Nucleus accumbens (tissue), 56 donors: Measurements from ENCODE around the gene PRKAR1B.

ENCODE experiments used
- DNase-seq, 56 donors: peaks; one replicate each; lab custom pipeline; 2025; lab: John Stamatoyannopoulos, UW

The PRKAR1B gene

DNA sequence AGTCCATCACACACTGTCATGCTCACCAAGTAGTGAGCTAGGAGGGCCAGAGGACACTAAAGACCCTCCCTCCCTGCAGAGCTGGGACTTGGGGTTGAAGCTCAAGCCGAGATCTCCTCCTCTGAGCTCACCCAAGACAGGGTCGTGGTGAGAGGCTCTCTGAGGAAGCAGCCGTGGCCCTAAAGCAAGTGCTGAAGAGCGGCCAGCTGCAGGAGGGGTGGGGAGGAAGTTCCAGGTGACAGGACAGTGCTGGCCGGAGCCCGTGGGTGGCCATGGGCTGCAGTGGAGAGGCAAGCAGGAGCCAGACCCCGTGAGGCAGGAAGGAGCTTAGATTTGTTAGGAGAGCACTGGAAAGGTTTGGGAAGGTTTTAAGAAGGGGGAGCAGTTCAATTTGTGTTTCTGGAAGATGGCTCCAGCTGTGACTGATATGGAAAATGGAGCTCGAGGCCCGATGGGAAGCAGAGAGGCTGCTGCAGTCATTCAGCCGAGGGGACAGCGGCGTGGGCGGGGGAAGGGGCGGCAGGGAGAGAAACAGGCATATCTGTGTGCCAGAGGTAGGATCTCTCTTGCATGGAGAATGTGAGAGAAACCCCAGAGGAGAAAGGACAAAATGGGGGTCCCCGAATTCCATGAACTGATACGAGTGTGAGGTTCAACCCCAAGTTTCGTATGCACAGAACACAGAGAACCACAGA, 27.5 kb downstream of the PRKAR1B start:
- DNase-seq, result no peak

DNA sequence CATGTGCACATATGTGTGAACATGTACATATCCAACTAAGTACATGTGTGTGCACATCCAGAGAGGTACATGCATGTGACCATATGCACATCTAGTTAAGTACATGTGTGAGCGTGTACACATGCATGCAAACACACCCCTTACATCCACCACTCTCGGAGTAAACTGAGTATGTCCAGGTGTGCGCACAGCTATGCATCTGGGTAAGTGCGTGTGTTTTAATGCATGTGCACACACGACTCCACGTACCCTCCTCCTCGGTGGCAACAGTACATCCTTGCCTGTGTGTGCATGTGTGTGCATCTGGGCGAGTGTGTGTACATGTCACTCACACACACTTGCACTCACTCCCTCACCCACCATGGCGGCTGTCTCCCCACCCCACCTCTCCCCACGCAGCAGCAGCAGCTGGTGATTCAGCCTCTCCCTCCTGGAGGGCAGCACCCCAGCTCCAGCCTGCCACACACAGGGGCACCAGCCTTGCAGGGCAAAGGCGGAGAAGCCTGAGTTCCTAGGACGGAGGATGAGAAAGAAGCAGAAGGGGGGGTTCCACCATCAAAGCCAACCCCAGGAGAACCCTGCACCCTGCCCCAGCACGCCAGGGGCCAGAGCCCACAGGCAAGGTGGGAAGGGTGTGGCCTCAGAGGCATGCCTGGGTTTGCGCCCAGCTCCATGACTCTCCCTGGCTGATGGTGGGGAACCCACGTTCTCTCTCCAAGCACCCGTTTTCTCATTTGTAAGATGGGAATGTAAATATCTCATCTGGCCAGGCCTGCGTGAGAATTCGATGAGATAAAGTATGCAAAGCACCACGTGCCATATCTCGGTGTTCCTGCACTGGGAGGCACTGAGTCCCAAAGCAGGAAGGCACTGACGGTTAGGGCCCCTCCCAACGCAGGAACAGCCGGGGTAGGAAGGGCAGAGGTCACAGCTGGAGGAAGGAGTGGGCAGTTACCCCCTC, 28.3 kb downstream of the PRKAR1B start:
- DNase-seq, result peak in 7 of 56 donors; percentile 5 to 27 (median 18)

DNA sequence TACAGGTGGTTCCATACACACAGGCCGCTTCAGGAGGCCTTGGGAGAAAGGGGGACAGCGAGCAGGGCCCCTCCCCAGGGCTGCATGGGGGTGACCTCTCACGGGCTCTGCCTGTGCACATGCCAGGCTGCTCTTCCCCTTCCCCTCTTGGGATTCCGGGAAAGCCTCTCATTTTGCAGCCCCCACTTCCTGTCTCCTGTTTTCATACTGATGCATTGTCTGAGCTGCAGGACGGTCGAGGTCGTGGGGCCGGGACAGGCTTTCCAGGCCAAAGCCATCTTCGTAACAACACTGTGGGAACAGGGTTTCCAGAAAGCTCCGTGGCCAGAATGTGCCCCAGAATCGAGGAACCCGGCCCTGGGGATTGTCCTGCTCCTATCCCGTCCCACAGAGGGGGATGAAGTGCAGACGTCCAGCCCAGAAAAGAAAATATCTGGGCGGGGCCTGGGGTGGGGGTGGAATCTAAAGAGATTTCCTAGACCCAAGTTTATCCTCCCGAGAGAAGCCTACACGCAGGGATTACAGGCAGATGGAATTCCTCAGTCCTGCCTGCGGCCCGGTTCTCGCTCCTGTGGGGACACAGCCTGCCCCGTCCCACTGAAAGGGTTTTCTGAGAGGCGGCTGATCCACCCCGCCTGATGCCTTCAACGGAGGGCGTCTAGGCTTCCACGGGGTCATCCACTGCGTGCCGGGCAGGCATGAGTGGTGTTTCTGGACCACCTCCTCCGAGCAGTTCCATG, 30.1 kb downstream of the PRKAR1B start:
- no peak for DNase-seq

DNA sequence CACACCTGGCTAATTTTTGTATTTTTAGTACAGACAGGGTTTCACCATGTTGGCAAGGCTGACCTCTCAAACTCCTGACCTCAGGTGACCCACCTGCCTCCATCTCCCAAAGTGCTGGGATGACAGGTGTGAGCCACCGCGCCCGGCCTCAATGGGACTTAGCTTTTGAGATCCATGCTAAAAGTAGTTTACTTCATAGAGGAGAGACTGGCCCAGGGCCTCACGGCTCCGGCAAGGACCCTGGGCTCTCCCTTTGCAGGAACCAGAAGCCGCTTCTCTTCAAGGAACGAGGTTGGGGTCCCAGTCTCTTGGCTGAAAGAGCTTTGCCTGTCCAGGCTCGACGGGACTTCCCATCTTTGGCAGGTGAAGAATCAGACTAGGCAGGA, 30.7 kb downstream of the PRKAR1B start:
- no peak for DNase-seq

DNA sequence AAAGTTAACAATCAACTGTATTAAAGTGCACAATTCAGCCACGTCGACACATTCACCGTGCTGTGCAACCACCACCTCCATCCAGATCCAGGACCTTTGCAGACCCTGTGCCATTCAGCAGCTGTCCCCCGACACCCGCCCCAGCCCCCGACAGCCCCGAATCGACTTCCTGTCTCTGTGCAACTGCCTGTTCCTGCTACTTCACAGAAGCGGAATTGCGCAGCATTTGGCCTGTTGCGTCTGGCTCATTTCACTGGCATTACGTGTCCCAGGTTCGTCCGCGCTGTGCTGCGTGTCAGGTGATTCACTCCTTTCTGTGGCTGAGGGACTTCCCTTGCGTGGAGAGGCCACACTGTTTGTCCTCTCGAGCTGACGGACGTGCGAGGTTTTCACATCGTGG, 33.8 kb downstream of the PRKAR1B start:
- no peak for DNase-seq

DNA sequence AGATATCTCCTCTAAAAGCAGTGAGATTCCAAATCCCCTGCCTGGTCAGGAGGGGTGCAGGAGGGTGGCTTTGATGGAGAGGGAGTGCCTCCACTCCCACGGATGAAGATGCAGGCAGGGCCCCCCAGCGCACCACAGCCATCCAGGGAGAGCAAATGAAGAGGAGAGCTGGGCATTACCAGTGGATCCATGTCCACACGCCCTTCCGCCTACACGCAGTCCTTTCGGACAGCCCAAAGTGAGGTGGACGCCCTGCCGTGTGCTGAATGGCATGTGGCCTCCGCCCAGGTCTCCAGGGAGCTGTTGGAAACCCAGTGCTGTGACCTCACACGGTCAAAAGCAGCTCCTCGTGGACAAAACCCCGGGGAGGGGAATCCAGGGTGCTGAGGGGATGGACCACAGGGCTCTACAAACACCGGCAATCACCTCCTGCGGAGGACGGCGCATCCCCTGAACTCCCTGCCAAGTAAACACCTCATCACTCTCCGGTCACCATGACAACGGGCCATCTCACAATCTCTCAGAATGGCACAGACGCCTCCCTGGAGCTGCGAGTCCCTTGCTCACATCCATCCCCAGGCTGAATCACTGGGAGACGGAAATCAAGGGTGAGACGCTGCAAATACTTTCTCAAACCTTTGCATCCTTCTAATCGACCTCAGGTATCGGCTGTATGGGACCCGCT, 35.6 kb downstream of the PRKAR1B start:
- peak in 29 of 56 donors; percentile 7 to 81 (median 35) for DNase-seq

DNA sequence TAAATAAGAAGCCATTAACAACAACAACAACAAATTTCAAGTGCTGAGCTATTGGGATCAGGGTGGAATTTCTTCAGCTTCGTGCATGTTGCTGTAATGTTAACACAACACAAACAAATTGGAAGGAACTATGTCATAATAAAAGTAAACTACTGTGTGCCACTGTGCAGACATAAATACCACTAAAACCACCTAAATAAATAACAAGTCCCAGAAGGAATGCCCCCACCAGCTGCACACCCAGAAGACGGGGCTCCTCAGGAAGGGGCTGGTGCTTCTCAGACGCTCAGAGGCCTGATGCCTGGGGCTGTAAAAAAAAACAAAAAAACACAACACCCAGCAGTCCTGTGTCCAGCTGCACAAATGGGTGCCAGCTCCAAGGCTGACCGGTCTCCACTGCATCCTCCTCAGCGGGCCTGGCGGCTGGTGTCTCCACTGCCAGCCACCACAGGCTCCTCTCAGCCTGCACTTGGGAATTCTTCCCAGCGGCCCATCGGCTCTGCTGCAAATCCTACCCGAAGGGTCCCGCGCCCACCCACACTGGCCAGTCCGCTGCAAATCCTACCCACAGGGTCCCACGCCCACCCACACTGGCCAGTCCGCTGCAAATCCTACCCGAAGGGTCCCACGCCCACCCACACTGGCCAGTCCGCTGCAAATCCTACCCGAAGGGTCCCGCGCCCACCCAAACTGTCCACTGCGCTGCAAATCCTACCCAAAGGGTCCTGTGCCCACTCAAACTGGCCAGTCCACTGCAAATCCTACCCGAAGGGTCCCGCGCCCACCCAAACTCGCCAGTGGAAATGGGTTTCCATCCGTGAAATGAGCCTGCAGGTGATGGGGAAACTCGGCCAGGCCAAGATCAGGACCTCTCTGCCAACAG, 36.4 kb downstream of the PRKAR1B start:
- DNase-seq, result no peak

DNA sequence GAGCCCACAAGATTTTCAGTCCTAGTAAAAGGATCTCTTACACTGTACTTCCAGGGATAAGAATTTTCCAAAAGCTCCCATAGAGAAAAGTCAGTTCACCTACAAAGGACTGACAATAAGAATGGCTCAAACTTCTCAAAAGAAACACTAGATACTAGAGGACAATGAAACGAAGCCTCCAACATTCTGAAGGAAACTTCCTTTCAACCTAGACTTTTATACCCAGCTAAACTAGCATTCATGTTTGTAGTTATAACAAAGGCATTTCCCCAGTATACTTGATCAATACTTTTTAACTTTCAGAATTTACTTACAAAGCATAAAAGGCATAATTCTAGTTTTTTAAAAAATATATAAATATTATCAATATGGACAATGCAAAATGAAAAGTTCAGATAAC, 41.5 kb downstream of the PRKAR1B start:
- no peak for DNase-seq

DNA sequence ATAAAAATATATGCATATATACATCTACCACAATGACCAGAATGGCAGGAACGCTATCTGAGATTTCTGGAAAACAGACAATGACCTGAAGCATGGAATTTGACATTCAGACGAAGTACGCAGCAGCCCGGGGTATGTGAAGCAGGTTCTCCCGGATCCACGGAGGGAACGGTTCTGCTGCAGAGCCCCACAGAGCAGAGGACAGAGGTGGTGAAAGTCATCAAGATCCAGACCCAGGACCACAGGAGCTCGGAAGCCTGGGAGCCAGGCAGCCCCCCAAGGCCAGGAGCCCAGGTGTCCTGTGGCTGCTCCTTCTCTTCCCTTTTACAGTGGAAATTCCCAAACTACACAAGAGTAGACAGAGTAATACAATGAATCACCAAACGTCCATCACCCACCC, 42.7 kb downstream of the PRKAR1B start:
- DNase-seq, result no peak

DNA sequence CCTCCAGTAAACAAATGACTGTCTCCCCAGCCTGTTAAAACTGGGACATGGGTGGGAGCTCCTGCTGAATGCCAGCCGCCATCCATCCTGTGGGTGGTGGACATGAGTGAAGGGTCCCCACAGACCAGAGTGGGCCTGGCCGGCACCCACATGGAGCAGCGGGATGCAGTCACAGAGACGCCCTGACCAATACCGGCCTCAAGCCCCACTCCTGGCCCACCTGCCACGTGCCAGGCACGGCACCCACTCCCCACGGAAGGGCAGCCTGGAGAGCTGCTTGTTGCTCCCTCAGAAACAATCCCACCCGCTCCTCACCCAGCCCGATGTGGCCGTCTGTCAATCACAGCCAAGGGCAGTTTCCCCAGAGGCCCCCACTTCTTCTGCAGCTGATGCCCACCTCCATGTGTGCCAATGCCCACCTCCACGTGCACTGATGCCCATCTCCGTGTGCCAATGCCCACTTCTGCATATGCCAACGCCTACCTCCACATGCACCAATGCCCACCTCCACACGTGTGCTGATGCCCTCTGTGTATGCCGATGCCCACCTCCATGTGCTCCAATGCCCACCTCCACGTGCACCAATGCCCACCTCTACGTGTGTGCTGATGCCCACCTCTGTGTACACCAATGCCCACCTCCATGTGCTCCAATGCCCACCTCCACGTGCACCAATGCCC, 43.4 kb downstream of the PRKAR1B start:
- no peak for DNase-seq

DNA sequence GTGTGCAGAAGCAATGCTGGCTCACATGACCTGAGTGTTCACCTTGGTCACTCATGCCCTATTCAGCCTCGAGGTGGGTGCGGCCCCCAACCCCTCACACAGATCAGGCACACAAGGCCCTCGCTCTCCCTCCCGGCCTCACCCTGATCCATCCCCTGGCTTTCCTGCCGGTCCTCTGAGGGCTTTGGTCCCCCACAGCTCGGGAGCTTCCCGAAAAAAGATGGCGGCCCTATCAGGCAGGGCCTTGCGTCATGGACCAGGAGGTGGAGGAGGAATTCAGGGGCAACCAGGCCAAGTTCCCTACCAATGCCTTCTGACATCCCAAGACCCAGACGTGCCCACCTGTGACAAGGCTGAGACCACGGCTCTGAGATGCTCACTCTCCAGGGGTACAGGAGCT, 44.3 kb downstream of the PRKAR1B start:
- DNase-seq, result no peak

DNA sequence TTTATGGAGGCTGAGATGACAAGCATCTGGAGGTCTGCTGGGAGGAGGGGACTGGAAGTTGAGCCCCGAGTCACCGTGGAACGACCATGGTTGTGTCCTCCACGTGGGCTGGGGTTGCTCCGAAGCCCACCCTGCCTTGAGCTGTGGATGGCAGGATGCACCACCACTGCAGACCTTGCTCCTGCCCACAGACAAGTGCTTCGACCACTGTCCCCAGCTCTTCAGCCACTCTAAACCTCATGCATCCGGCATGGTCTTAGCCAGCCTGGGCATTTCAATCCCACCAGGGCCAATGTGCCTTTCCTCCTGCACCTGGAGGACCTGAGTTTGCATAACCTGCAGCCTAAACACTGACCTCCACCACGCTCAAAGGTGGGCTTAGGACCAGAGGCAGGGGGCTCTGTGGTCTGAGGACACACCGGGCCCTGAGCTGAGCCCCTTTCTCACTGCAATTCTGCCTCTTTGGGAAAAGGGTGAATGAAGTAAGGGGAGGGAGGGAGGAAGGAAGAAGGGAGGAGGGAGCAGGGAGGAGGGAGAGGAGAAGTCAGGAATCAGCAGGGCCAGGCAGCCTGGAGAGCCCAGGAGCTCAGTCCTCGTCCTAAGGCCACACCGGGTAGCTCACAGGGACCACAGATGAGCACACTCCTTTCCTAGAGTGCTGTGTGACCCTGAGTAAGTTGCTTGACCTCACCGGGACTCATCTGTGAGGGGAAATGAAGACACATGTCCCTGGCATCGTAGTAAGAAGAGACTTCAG, 45.4 kb downstream of the PRKAR1B start:
- DNase-seq, result no peak

DNA sequence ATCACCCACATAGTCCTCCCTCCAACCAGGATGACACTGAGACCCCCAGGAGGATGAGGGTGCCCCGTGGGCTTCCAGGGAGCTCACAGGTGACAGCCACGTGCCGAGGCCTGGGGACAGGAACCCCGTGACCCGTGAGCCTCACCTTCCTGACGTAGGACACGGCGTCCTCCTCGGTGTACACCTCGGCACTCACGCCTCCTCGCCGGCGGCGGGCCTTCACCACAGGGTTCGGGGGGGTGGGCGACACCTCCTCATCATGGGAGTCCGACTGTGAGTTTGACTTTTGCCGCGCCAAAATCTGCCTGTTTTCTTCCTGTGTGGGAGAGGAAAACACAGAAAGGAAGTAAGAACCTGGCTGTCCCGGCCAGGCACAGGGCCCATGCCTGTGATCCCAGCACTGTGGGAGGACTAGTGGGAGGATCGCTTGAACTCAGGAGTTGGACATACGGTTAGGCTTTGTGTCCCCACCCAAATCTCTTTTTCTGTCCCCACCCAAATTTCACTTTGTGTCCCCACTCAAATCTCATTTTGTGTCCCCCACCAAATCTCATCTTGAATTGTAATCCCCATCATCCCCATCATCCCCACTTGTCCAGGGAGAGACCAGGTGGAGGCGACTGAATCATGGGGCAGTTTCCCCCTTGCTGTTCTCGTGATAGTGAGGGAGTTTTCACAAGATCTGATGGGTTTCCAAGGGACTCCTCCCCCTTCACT, 46.5 kb downstream of the PRKAR1B start:
- no peak for DNase-seq

DNA sequence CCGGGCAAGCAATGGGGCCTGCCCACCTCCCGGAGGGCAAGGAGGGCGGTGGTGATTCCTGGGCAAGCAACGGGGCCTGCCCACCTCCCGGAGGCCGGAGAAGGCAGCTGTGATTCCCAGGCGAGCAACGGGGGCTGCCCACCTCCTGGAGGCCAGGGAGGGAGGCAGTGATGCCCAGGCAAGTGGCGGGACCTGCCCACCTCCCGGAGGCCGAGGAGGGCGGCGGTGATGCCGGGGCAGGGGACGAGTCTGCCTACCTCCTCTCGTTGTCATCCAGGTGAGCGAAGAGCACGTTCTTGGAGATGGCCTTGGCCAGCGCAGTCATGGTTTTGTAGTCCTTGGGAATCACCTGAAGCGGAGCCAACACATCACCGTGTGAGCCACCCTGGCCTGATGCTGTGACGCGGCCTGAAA, 50.1 kb downstream of the PRKAR1B start:
- no peak for DNase-seq

DNA sequence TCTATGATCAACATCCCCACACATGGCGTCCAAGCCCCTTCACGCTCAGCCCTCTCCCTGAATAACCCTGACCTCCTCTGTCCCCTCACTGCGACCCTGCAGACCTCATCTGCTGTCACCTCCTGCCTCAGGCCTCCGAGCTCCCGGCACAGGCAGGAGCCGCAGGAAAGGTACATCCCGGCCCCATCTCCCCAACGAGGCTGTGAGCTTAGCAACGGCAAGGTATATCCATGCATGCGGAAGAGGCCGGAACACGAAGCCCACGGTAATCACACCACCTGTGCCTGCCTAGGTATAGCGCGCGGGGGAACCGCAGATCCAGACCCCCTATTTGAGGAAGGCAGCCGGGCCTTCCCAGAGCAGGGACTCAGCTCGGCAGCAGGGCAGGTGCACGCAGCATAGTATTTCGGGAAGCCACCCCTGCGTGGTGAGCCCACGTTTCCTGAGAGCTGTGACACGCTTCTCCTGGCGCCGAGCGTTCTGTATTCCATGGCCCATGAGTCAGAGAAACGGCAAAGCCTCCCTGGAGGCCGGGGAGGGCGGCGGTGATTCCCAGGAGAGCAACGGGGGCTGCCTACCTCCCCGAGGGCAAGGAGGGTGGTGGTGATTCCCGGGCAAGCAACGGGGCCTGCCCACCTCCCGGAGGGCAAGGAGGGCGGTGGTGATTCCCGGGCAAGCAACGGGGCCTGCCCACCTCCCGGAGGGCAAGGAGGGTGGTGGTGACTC, 50.7 kb downstream of the PRKAR1B start:
- peak in 34 of 56 donors; percentile 3 to 83 (median 42) for DNase-seq
